Lower leg skin (tissue), 3 donors: Measurements from ENCODE around the gene MUC4.

Experiments
- CTCF ChIP-seq, 3 donors: fragments of 450-650 bp; IDR thresholded peaks; one replicate each; pipeline ENCODE4 v1.5.1; 2016; ENCODE audit warnings: antibody characterized with exemption in 3 of 3, mild to moderate bottlenecking in 3 of 3, moderate library complexity in 2 of 3
- POLR2A ChIP-seq, 2 donors: fragments of 450-650 bp; IDR thresholded peaks; one replicate each; pipeline ENCODE4 v1.6.1; 2016 to 2017; ENCODE audit warnings: antibody characterized with exemption in 2 of 2, mild to moderate bottlenecking in 1 of 2, moderate library complexity in 1 of 2

- TF ChIP-seq POLR2A (IDR thresholded peaks at IDR 0.05) (no peak), CTCF (IDR thresholded peaks at IDR 0.05) (no peak)
These were observed 60.2 kb downstream of the MUC4 start for GRCh38 chr3:195751560-195751959.
